ENCODE results near the gene HSPA4.

HSPA4 gene

GRCh38 chr5:133091034-133091433 is 39.2 kb downstream of the HSPA4 start:
- H3K27me3 Mint-ChIP-seq (ENCODE audit: low read depth), result no peaks in the 10 kb centered on the region
- H3K36me3 Mint-ChIP-seq (ENCODE audit: low read depth), result peaks cover 52% of the 10 kb centered on the region
- H3K27ac Mint-ChIP-seq, result no peak overlapping the region
- H3K9me3 Mint-ChIP-seq, result no peaks in the 10 kb centered on the region
- no peaks in the 10 kb centered on the region for H3K4me1 Mint-ChIP-seq (ENCODE audit: low read depth)
- H3K4me3 Mint-ChIP-seq, result no peak overlapping the region
- no peak for DNase-seq (ENCODE audit: low spot score)

DNA sequence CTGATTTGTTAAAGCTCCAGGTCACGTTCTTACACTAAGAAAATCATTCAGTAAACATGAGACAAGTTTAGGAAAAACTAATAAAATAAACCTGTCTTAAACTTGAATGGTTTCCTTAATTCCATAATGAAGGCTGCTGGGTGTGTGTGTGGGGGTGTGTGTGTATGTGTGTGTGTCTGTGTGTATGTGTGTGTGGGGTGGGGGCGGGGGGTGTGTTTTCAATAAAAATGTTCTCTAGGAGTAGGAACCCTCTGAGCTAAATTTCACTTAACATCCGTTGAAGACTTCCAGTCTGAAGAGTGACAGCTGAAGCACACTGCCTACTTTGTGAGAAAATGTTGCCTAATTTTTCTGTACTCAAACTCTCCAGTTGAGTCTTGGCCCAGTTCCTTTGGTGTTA is 54.5 kb downstream of the HSPA4 start:
- H3K27ac Mint-ChIP-seq, result no peak overlapping the region
- peaks cover 32% of the 10 kb centered on the region for H3K36me3 Mint-ChIP-seq (ENCODE audit: low read depth)
- H3K4me3 Mint-ChIP-seq, result no peak overlapping the region
- H3K9me3 Mint-ChIP-seq, result no peaks in the 10 kb centered on the region
- DNase-seq (ENCODE audit: low spot score), result no peak
- peaks cover 3% of the 10 kb centered on the region for H3K27me3 Mint-ChIP-seq (ENCODE audit: low read depth)
- H3K4me1 Mint-ChIP-seq (ENCODE audit: low read depth), result peaks cover 13% of the 10 kb centered on the region

DNA sequence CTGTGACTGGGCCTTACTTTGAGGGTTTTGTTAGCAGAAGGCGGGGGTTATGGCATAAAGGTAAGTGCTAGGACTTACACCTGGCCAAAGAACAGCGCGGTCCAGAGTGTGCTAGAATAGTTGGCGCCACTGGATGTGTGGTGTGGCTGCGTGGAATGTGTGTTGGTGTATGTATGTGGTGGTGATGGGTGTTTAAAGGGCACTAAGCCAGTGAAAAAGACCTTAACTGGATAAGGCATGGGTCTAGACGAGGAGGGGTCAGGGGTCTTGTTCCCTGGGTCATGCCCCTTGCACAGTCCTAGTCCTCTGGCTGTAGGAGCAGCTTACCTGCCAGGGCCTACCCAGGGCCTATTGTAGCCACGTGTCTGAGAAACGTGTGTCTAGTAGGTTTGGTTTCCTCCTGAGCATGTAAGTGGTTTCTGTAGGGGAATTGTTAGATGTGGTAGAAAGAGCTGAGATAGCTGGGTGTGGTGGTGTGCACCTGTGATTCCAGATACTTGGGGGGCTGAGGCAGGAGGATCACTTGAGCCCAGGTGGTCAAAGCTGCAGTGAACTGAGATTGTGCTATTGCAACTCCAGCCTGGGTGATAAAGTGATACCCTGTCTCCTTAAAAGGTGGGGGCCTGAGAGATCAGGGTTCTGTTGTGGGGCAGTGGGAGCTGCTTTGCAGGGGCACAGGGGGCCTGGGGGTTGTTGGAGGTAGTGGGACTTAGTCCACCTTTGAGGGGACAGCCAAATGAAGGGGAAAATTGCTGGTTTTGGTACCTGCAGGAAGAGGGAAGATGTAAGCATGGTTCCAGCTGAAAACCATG is 55.2 kb downstream of the HSPA4 start:
- no peaks in the 10 kb centered on the region for H3K9me3 Mint-ChIP-seq
- H3K27me3 Mint-ChIP-seq (ENCODE audit: low read depth), result peaks cover 4% of the 10 kb centered on the region
- H3K36me3 Mint-ChIP-seq (ENCODE audit: low read depth), result peaks cover 28% of the 10 kb centered on the region
- DNase-seq (ENCODE audit: low spot score), result no peak
- no peak overlapping the region for H3K4me3 Mint-ChIP-seq
- peak overlapping the region; percentile 24 for H3K27ac Mint-ChIP-seq
- H3K4me1 Mint-ChIP-seq (ENCODE audit: low read depth), result peaks cover 14% of the 10 kb centered on the region

GRCh38 chr5:133108481-133108921 is 56.7 kb downstream of the HSPA4 start:
- DNase-seq (ENCODE audit: low spot score), result no peak
- Mint-ChIP-seq H3K36me3 (ENCODE audit: low read depth) (peaks cover 20% of the 10 kb centered on the region), H3K27me3 (ENCODE audit: low read depth) (peaks cover 4% of the 10 kb centered on the region), H3K27ac (no peak overlapping the region), H3K4me3 (no peak overlapping the region), H3K9me3 (no peaks in the 10 kb centered on the region), H3K4me1 (ENCODE audit: low read depth) (peaks cover 15% of the 10 kb centered on the region)

GRCh38 chr5:133109655-133110483 is 58.1 kb downstream of the HSPA4 start:
- Mint-ChIP-seq H3K27ac (no peak overlapping the region), H3K9me3 (no peaks in the 10 kb centered on the region), H3K27me3 (ENCODE audit: low read depth) (peaks cover 4% of the 10 kb centered on the region), H3K36me3 (ENCODE audit: low read depth) (peaks cover 11% of the 10 kb centered on the region), H3K4me1 (ENCODE audit: low read depth) (peaks cover 15% of the 10 kb centered on the region), H3K4me3 (no peak overlapping the region)
- no peak for DNase-seq (ENCODE audit: low spot score)

GRCh38 chr5:133110709-133111108 is 58.9 kb downstream of the HSPA4 start:
- Mint-ChIP-seq H3K9me3 (no peaks in the 10 kb centered on the region), H3K27ac (no peak overlapping the region), H3K36me3 (ENCODE audit: low read depth) (peaks cover 3% of the 10 kb centered on the region), H3K27me3 (ENCODE audit: low read depth) (peaks cover 4% of the 10 kb centered on the region), H3K4me3 (no peak overlapping the region), H3K4me1 (ENCODE audit: low read depth) (peaks cover 15% of the 10 kb centered on the region)
- DNase-seq (ENCODE audit: low spot score), result no peak

GRCh38 chr5:133111299-133111698 is 59.5 kb downstream of the HSPA4 start:
- DNase-seq (ENCODE audit: low spot score), result peak; percentile 65
- peaks cover 15% of the 10 kb centered on the region for H3K4me1 Mint-ChIP-seq (ENCODE audit: low read depth)
- no peak overlapping the region for H3K27ac Mint-ChIP-seq
- H3K27me3 Mint-ChIP-seq (ENCODE audit: low read depth), result peaks cover 4% of the 10 kb centered on the region
- H3K9me3 Mint-ChIP-seq, result no peaks in the 10 kb centered on the region
- H3K4me3 Mint-ChIP-seq, result peak overlapping the region; percentile 33
- no peaks in the 10 kb centered on the region for H3K36me3 Mint-ChIP-seq (ENCODE audit: low read depth)

DNA sequence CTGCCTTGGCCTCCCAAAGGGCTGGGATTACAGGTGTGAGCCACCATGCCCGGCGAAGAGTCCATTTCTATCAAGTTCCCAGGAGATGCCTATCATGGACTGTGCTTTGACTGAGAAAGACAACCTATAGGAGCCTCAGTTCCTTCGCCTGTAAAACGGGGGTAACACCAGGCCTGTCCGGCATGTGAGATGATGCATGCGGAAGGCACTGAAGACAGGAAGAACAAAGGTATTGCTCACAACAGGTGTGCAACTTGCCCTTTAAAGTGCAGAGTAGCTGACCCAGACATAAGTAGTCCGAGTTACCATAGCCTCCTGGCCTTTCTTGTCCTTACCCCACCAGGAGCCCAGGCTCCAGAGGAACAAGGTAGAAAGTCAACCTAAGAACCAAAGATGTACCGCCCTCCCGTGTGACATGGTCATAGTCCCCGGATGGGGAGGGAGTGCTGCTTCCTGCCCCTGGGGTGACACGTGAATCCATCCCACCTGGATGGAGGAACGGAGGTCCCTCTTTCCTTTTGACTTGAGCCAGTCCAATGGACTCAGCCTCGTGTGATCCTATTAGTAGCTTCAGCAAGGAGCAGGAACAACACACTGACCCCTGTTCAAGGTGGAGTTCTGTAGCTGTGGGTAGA is 60.3 kb downstream of the HSPA4 start:
- Mint-ChIP-seq H3K4me3 (no peak overlapping the region), H3K9me3 (no peaks in the 10 kb centered on the region), H3K4me1 (ENCODE audit: low read depth) (peaks cover 9% of the 10 kb centered on the region), H3K27me3 (ENCODE audit: low read depth) (peaks cover 4% of the 10 kb centered on the region), H3K36me3 (ENCODE audit: low read depth) (no peaks in the 10 kb centered on the region), H3K27ac (no peak overlapping the region)
- no peak for DNase-seq (ENCODE audit: low spot score)

GRCh38 chr5:133113331-133114061 is 61.7 kb downstream of the HSPA4 start:
- no peaks in the 10 kb centered on the region for H3K9me3 Mint-ChIP-seq
- peaks cover 5% of the 10 kb centered on the region for H3K4me1 Mint-ChIP-seq (ENCODE audit: low read depth)
- no peak overlapping the region for H3K4me3 Mint-ChIP-seq
- H3K27ac Mint-ChIP-seq, result no peak overlapping the region
- DNase-seq (ENCODE audit: low spot score), result peak; percentile 71
- peaks cover 4% of the 10 kb centered on the region for H3K27me3 Mint-ChIP-seq (ENCODE audit: low read depth)
- H3K36me3 Mint-ChIP-seq (ENCODE audit: low read depth), result no peaks in the 10 kb centered on the region

GRCh38 chr5:133114166-133114932 is 62.5 kb downstream of the HSPA4 start:
- H3K4me3 Mint-ChIP-seq, result no peak overlapping the region
- no peaks in the 10 kb centered on the region for H3K36me3 Mint-ChIP-seq (ENCODE audit: low read depth)
- peaks cover 5% of the 10 kb centered on the region for H3K4me1 Mint-ChIP-seq (ENCODE audit: low read depth)
- no peak for DNase-seq (ENCODE audit: low spot score)
- H3K9me3 Mint-ChIP-seq, result no peaks in the 10 kb centered on the region
- H3K27ac Mint-ChIP-seq, result no peak overlapping the region
- H3K27me3 Mint-ChIP-seq (ENCODE audit: low read depth), result peaks cover 4% of the 10 kb centered on the region

GRCh38 chr5:133114933-133115310 is 63.1 kb downstream of the HSPA4 start:
- Mint-ChIP-seq H3K4me1 (ENCODE audit: low read depth) (peaks cover 5% of the 10 kb centered on the region), H3K27me3 (ENCODE audit: low read depth) (peaks cover 4% of the 10 kb centered on the region), H3K9me3 (no peaks in the 10 kb centered on the region), H3K36me3 (ENCODE audit: low read depth) (no peaks in the 10 kb centered on the region), H3K27ac (no peak overlapping the region), H3K4me3 (no peak overlapping the region)
- no peak for DNase-seq (ENCODE audit: low spot score)

DNA sequence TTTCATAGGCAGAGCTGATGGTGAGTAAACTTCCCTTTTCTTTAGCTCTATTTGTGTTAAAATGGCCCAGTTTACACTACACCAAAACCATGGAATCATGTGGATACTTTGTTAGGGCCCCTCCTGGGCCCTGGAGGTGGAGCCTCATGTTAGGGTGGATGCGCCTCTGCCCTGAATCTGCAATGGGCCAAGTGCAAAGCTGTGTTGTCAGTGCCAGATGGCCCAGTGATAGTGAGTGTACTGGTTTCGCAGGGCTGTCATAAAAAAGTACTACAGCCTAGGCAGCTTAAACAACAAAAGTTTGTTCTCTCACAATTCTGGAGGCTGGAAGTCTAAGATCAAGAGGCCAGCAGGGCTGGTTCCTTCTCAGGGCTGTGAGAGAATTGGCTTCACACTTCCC is 64.8 kb downstream of the HSPA4 start:
- H3K4me1 Mint-ChIP-seq (ENCODE audit: low read depth), result peaks cover 1% of the 10 kb centered on the region
- no peaks in the 10 kb centered on the region for H3K36me3 Mint-ChIP-seq (ENCODE audit: low read depth)
- no peaks in the 10 kb centered on the region for H3K9me3 Mint-ChIP-seq
- DNase-seq (ENCODE audit: low spot score), result no peak
- H3K4me3 Mint-ChIP-seq, result no peak overlapping the region
- H3K27ac Mint-ChIP-seq, result no peak overlapping the region
- no peaks in the 10 kb centered on the region for H3K27me3 Mint-ChIP-seq (ENCODE audit: low read depth)
